ENCODE data around the gene HINFP.
A peak's percentile ranks its signal among the peaks of the same experiment; 100 is the strongest.
"Not testable (repeated sequence)": the region's sequence is repeated elsewhere in the genome, so short reads cannot be mapped to it uniquely, and the experiment has no call there.

The HINFP gene

GRCh38 chr11:119100994-119101758, 20.2 kb upstream of the HINFP start:
- no peak for DNase-seq (ENCODE audit: low read depth)
- TF ChIP-seq CTCF (conservative IDR thresholded peaks at IDR 0.05; ENCODE audit: low read depth, low read length) = peak; percentile 10
- H3K4me3 ChIP-seq (ENCODE audit: low read length) = peak overlapping the region; percentile 88

DNA sequence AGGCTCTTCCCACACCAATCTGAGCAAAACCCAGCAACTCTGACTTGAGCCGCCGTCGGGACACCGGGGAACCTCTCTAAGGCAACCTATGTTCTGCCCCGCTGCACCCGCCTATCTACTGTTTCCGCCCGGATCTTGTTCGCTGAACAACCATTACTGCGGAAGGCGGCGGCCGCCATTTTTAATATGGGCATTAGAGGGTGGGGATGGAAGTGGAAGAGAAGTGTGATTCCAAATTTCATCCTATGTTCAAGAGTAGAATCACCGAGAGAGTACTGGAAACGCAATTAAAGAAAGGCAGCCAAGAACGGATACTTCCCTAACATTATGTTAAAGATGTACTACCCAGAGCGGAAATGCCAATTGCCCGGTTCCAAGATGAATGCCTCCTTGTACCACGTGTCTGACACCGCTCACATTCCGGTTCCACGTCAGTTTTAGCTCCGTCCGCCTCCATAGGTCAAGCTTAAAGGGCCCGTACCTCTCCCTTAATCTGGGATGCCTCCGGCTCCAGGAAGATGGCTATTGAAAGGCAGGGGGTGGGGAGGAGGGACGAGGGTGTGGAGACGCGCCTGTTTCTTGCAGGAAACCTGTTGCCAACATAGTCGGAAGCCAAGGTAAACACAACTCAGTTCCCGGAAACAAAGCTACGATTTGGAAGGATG, 19.5 kb upstream of the HINFP start, which contains the start of gene DPAGT1:
TSS of gene DPAGT1 (minus strand) at position 95 of the 665 bp plus-strand sequence. CDS start 198 bp downstream, outside the sequence.
- peak within 1 kb of the TSS; percentile 88 for H3K4me3 ChIP-seq (ENCODE audit: low read length)
- peak; percentile 90 for DNase-seq (ENCODE audit: low read depth)
- no peak for TF ChIP-seq CTCF (conservative IDR thresholded peaks at IDR 0.05; ENCODE audit: low read depth, low read length)

DNA sequence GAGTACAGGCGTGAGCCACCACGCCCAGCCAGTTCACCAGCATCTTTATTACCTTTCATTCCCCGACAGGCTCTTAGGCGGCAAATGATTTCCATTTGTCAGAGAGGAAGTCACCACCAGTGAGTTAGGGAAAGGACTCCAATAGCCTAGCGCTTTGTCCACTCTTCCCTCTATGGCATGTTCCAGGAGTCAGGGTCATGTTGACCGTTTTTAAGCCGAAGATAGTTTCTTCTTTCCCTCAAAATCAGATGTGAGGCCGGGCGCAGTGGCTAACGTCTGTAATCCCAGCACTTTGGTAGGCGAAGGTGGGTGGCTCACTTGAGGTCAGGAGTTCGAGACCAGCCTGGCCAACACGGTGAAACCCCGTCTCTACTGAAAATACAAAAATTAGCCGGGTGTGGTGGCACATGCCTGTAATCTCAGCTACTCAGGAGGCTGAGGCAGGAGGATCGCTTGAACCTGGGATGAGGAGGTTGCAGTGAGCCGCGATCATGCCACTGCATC, 18.2 kb upstream of the HINFP start:
- not testable (repeated sequence) for DNase-seq (ENCODE audit: low read depth); H3K4me3 ChIP-seq (ENCODE audit: low read length)

GRCh38 chr11:119103793-119104192, 17.6 kb upstream of the HINFP start:
- no peak for DNase-seq (ENCODE audit: low read depth)
- no peak overlapping the region for H3K4me3 ChIP-seq (ENCODE audit: low read length)
- TF ChIP-seq CTCF (conservative IDR thresholded peaks at IDR 0.05; ENCODE audit: low read depth, low read length) = no peak

- TF ChIP-seq CTCF (conservative IDR thresholded peaks at IDR 0.05; ENCODE audit: low read depth, low read length) = no peak
- peak within 1 kb of the TSS; percentile 77 for H3K4me3 ChIP-seq (ENCODE audit: low read length)
- DNase-seq (ENCODE audit: low read depth) = no peak
Observed at GRCh38 chr11:119106564-119107537, 14.5 kb upstream of the HINFP start, which contains the start of gene C2CD2L. Gene C2CD2L (plus strand): TSS chr11:119107344. CDS start chr11:119107742, 398 bp downstream.

DNA sequence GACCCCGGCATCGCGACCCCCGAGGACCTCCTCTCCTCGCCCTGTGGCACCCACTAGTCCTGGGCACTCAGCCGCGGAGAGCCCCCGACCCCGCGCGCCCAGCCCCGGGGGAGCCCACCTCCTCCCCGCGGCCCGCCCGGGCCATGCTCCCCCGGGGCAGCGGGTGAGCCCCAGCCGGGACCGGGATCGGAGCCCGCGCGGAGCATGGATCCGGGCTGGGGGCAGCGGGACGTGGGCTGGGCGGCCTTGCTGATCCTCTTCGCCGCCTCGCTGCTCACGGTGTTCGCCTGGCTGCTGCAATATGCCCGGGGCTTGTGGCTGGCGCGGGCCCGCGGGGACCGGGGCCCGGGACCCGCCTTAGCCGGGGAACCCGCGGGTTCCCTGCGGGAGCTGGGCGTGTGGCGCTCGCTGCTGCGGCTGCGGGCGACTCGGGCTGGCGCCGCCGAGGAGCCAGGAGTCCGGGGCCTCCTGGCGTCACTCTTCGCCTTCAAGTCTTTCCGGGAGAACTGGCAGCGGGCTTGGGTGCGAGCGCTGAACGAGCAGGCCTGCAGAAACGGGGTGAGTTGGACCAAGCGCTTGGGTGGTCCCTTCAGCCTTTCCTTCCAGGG, 13.7 kb upstream of the HINFP start:
- no peak for TF ChIP-seq CTCF (conservative IDR thresholded peaks at IDR 0.05; ENCODE audit: low read depth, low read length)

More for the DNA sequence above, 13.7 kb upstream of the HINFP start:
- no peak for DNase-seq (ENCODE audit: low read depth)
- peak overlapping the region; percentile 77 for H3K4me3 ChIP-seq (ENCODE audit: low read length)

All from retinal pigment epithelial cell (primary cell).